ENCODE data around the gene TMED9.
"Not testable (repeated sequence)": the region's sequence is repeated elsewhere in the genome, so short reads cannot be mapped to it uniquely, and the experiment has no call there.

TMED9 gene
- total RNA-seq: 42.6 to 56.1 reads per million in 2 donors

DNA sequence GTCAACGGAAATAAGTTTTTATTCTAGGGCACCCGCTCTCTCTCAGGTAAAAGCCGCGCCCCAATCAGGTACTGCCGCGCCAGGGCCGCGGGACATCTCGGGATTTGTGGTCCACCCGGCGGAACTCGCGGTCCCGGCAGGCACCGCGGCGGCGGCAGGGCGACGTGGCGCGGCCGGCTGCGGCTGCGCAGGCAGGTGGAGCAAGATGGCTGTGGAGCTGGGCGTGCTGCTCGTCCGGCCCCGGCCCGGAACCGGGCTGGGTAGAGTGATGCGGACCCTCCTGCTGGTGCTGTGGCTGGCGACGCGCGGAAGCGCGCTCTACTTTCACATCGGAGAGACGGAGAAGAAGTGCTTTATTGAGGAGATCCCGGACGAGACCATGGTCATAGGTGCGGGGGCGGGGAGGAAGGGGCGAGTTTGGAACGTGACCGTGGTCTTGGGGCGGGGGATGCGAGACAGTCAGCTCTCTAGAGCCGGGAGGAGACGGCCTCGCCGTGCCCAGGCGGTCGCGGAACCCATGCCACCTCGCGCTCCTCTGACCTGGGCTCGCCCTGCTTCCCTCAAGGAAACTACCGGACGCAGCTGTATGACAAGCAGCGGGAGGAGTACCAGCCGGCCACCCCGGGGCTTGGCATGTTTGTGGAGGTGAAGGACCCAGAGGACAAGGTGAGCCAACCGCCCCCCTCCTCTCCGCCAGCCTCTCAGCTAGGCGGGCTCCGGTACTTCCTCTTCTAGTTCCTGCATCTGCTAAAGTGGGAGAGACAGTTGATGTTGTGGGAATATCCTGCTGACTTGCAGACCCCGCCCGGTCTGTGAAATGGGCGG, at the start of gene TMED9:
Gene TMED9 (plus strand): TSS at position 194 of the 825 bp plus-strand sequence. CDS start 12 bp downstream, at position 206.
- peak; percentile 81 for DNase-seq

- DNase-seq: no peak
Observed at GRCh38 chr5:177542816-177543465, 49.1 kb upstream of the TMED9 start.

- no peak for DNase-seq
Observed at GRCh38 chr5:177545487-177546257, 46.3 kb upstream of the TMED9 start.

DNA sequence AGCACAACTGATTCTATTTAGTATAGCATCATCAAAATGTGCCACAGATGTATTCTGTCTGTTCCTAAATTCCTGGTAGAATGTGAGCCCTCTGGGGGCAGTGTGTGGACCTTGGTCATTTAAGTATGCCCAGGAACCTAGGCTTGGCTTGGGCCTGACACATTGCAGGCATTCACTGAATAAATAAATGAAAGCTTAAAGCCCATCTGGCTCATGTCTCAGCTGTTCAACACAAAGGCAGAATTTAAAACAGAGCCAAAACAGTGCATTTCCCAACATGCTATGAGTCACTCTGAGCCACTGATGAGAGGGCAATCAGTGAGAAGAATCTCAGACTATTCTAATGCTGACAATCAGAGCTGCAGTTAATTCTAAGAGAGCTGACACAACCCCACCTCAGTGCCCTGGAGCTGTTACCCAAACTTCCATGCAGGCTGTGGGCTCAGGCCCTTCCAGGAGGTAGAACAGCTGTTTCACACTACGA, 45.7 kb upstream of the TMED9 start:
- no peak for DNase-seq

DNA sequence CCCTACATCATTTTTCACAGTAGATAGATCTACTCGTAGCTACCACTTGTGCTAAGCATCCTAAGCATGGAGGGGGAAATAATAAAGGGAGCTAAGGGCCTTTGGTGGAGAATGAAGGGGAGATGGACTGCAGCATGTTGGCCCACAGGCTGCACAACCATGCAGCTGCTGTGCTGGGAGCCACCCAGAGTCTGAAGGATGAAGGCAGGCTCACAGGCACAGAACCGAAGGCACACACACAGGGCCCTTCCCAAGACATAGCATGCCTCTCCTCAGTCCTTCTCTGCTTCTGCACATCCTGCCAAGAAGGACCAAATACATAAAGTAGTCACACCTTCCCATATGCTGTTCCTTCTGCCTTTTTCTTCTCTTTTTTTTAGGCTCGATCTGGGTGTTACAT, 44.3 kb upstream of the TMED9 start:
- no peak for DNase-seq

- DNase-seq: no peak
Observed at GRCh38 chr5:177548495-177548894, 43.5 kb upstream of the TMED9 start.

DNA sequence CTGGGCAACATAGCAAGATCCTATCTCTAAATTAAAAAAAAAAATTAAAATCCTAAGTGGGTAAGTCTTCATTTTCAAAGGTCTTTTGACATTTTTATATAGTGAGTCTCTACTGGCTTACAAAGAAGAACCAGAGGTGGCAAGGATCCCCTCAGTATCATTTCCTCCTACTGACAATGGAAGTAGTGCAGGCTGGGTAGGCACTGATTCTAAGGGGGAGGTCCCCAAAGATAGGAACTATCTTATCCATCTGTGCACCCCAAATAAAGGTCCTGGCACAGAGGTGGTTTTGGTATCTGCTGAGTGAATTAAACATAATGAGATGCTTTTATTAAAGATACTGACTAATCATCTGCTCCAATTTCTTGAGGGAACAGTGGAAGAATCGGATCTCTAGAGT, 41.9 kb upstream of the TMED9 start:
- DNase-seq: no peak

GRCh38 chr5:177552839-177553455, 39.1 kb upstream of the TMED9 start:
- DNase-seq: no peak

DNA sequence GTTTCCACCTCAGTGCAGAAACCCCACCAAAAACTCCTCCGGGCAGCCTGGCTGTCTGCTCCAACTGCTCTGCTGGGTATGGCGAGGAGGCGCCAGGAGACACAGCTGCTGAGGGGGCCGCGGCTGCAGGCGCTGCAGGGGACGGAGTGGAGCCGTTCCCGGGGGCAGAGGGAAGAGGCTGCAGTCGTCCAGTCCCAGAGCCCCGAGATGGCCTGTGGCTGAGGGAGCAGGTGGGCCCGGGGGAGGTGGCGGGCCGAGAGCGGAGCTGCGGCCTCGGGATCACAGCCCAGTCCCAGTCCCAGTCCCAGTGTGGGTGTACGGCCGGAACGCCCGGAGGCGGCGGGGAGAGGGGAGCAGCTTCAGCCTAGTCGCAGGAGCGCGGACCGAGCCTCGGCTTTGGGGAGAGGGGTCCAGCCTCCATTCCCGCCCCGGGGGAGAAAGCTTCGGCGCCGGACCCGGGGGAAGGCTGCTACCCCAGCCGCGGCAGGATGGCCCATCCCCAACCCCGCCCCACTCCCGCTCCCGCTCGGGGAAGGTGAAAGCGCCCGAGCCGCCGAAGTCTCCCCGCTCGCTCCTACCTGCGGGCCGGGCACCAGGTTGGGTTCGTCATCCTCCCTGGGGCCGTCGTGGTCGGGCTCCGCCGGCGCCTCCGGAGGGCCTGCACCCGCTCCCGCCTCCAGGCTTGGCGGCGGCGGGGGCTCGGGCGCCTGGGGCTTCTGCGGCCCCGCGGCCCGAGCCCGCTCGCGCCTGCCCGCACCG, 38.2 kb upstream of the TMED9 start:
- DNase-seq: no peak

DNA sequence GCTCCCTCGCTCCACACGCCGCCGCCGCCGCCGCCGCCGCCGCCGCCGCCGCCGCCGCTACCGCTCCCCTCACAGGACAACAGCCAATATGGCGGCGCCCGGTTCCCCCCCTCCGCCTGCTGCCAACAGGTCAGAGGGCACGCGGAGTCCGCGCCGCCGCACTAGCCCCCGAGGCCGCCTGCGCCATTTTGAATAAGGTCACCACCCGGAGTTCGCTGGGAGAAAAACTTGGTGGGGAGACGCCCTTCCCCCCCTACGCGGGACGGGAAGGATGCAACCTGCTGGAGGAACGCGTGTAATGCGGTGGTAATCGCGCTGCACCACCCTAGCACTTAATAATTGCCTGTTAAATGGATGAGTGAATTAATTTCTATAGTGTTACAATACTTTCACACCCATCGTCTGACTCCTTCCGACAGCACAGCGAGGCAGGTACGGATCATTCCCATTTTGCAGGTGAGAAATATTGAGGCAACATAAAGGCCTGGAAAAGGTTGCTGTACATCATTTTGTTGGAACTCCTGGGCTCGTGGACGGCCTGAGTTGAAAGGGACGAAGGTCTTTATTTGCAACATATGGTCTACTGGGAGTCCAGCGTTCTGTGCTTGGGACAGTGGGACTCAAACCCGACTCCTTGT, 37.4 kb upstream of the TMED9 start, which contains the start of gene FAM193B:
Gene FAM193B (minus strand): TSS at position 90 of the 638 bp plus-strand sequence. CDS start 105 bp downstream, outside the sequence.
- DNase-seq: peak; percentile 89

DNA sequence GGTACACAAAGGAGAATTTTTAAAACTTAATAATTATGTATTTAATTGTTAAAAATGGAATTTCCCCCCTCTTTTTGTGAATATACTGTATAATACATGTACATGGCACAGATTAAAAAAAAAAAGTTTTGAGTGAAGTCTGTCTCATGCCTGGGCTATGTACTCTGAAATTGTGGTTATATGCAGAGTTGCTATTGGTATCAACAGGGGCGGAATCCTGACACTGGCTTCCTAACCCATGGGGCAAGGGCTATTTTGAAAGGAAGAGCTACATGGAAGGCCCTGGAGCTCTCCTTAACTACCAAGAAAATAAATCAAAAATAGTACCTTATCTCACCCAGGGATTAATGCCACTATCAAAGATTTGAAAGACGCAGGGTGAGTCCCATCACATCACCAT, 36.8 kb upstream of the TMED9 start:
- no peak for DNase-seq

DNA sequence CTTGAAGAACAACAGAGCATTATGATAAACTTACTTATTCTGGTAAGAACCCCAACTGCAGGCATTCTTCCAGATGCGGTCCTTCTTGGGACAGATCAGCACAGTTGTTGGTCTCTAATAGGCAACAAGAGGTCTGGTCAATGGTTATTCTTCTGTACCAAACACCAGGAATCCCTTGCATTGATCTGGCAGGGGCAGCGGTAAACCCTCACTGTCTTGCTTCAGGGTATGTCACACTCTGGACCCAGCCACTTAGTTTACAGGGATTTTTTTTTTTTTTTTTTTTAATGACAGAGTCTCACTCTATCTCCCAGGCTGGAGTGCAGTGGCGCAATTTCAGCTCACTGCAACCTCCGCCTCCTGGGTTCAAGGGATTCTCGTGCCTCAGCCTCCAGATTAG, 36.3 kb upstream of the TMED9 start:
- DNase-seq: no peak

- no peak for DNase-seq
Observed at GRCh38 chr5:177557041-177557647, 34.9 kb upstream of the TMED9 start.

DNA sequence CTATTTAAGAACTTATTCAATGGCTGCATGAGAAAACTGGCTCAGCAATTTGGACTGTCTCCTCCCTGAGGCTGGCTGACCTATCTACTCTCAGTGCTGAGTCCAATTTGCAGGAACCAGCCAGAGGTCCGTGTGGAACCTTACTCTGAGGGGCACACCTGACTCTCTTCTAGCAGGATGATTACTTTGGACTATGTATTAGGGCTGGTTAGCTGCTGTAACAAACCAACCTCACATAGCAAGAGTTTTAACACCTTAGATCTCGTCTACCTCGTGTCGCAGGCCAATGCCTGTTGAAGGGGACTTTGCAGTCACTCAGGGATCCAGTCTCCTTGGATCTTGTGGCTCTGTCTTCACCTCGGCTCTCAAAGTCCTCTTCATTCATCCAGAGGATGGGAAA, 34.2 kb upstream of the TMED9 start:
- DNase-seq: no peak

DNA sequence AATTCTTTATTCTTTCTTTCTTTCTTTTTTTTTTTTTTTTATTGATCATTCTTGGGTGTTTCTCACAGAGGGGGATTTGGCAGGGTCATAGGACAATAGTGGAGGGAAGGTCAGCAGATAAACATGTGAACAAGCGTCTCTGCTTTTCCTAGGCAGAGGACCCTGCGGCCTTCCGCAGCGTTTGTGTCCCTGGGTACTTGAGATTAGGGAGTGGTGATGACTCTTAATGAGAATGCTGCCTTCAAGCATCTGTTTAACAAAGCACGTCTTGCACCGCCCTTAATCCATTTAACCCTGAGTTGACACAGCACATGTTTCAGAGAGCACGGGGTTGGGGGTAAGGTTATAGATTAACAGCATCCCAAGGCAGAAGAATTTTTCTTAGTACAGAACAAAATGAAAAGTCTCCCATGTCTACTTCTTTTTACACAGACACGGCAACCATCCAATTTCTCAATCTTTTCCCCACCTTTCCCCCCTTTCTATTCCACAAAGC, 32.5 kb upstream of the TMED9 start:
- not testable (repeated sequence) for DNase-seq

GRCh38 chr5:177565046-177565445, 27.0 kb upstream of the TMED9 start:
- no peak for DNase-seq

GRCh38 chr5:177568326-177568725, 23.7 kb upstream of the TMED9 start:
- no peak for DNase-seq

- DNase-seq: no peak
Observed at GRCh38 chr5:177569894-177570293, 22.1 kb upstream of the TMED9 start.

DNA sequence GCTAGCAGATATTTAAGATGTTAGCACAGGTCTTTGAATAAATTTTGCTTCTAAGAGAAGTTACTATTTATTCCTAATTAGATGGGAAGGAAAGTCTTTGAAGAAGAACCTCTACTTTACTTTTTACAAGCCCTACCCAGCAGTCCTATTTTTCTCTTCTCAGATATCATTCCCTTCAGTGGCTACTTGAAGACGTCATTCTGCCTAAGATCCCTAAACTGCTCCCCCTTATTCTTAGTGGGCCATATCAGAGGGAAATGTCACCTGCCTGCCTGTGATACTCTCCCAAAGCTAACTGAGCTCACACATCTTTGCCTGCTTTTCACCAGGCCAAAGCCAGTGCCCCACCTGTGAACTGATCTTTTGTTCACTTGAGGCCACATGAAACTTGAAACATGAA, 16.5 kb upstream of the TMED9 start:
- no peak for DNase-seq

DNA sequence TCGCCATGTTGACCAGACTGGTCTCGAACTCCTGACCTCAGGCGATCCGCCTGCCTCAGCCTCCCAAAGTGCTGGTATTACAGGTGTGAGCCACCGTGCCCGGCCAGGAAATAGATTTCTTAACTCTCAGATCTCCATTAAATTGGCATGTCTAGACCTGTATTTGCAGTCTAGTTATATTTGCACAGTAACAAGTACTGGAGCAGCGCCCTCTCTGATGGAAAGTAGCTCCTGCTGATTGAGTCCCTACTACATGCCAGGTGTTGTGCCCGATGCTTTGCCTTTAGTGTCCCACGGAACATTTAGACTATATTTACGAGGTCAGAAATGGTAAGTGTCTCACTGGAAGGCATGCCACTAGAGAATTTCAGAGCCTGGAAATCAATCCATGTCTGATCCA, 15.8 kb upstream of the TMED9 start:
- DNase-seq: no peak

DNA sequence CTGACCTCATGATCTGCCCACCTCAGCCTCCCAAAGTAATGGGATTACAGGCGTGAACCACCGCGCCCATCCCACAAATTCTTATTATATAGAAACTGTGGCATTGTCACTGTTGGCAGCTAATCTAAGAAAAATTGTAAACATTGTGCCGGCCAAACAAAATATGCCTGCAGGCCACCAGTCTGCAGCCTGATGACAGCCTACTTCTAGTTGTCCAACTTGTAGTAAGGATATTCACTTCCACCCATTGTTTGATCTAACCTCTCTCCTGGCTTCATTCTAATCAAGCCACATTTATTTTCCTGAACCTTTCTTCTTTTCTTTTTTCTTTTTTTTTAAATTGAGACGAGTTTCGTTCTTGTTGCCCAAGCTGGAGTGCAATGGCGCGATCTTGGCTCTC, 13.7 kb upstream of the TMED9 start:
- DNase-seq: no peak

Measured in activated gamma-delta T cell (primary cell).